Measurements from ENCODE around the gene SQSTM1. TPM values are rescaled to one million over a fixed set of nuclear protein-coding genes. Genes with fewer than 3 reads are reported as not detected.
A peak's percentile ranks its signal among the peaks of the same experiment; 100 is the strongest.

SQSTM1 gene
- total and polyA plus RNA-seq, 9 of the 15 experiments (the other 6 are each of a cell fraction or from before 2014, with no cell fraction given), result 5.6 to 148 (median 64.0) TPM

- TF ChIP-seq ASH1L (IDR thresholded peaks at IDR 0.05; ENCODE audit: borderline replicate concordance, low read depth, partially characterized antibody), result no peak
- TF ChIP-seq HDAC2 (IDR thresholded peaks at IDR 0.05), result peak; percentile 18; the same call in 1 of the 2 replicates
- TF ChIP-seq GABPA (tag; conservative IDR thresholded peaks at IDR 0.05; ENCODE audit: low read depth), result 0 out of 2 replicates have a peak, but pooled peaks have one; percentile 6
- TF ChIP-seq, protein P1, sequence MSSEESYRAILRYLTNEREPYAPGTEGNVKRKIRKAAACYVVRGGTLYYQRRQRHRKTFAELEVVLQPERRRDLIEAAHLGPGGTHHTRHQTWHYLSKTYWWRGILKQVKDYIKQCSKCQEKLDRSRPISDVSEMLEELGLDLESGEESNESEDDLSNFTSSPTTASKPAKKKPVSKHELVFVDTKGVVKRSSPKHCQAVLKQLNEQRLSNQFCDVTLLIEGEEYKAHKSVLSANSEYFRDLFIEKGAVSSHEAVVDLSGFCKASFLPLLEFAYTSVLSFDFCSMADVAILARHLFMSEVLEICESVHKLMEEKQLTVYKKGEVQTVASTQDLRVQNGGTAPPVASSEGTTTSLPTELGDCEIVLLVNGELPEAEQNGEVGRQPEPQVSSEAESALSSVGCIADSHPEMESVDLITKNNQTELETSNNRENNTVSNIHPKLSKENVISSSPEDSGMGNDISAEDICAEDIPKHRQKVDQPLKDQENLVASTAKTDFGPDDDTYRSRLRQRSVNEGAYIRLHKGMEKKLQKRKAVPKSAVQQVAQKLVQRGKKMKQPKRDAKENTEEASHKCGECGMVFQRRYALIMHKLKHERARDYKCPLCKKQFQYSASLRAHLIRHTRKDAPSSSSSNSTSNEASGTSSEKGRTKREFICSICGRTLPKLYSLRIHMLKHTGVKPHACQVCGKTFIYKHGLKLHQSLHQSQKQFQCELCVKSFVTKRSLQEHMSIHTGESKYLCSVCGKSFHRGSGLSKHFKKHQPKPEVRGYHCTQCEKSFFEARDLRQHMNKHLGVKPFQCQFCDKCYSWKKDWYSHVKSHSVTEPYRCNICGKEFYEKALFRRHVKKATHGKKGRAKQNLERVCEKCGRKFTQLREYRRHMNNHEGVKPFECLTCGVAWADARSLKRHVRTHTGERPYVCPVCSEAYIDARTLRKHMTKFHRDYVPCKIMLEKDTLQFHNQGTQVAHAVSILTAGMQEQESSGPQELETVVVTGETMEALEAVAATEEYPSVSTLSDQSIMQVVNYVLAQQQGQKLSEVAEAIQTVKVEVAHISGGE (CRISPR knock-in tag; IDR thresholded peaks at IDR 0.05), result peak in 1 of 3 experiments; percentile 58; a peak in 1 of 6 replicates
- TF ChIP-seq NR2F6 (CRISPR knock-in tag; IDR thresholded peaks at IDR 0.05), result peak; percentile 87; the same call in 1 of the 2 replicates
- TF ChIP-seq, protein P2, sequence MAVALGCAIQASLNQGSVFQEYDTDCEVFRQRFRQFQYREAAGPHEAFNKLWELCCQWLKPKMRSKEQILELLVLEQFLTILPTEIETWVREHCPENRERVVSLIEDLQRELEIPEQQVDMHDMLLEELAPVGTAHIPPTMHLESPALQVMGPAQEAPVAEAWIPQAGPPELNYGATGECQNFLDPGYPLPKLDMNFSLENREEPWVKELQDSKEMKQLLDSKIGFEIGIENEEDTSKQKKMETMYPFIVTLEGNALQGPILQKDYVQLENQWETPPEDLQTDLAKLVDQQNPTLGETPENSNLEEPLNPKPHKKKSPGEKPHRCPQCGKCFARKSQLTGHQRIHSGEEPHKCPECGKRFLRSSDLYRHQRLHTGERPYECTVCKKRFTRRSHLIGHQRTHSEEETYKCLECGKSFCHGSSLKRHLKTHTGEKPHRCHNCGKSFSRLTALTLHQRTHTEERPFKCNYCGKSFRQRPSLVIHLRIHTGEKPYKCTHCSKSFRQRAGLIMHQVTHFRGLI (CRISPR knock-in tag; IDR thresholded peaks at IDR 0.05), result peak; percentile 89
- TF ChIP-seq, protein P3, sequence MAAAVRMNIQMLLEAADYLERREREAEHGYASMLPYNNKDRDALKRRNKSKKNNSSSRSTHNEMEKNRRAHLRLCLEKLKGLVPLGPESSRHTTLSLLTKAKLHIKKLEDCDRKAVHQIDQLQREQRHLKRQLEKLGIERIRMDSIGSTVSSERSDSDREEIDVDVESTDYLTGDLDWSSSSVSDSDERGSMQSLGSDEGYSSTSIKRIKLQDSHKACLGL (CRISPR knock-in tag; IDR thresholded peaks at IDR 0.05; ENCODE audit: borderline replicate concordance, poor library complexity, severe bottlenecking), result peak; percentile 88
- 0 out of 2 replicates have a peak, but pooled peaks have one; percentile 7 for TF ChIP-seq LEF1 (IDR thresholded peaks at IDR 0.05)
- TF ChIP-seq C11orf30 (IDR thresholded peaks at IDR 0.05; ENCODE audit: low read depth), result peak; percentile 89
- no peak for TF ChIP-seq TCF7L2 (IDR thresholded peaks at IDR 0.05; ENCODE audit: low read depth, low read length)
- TF ChIP-seq ZC3H8 (IDR thresholded peaks at IDR 0.05), result no peak
- no peak for TF ChIP-seq ZZZ3 (IDR thresholded peaks at IDR 0.05)
- TF ChIP-seq ZFP36 (IDR thresholded peaks at IDR 0.05; ENCODE audit: low read depth, low read length, partially characterized antibody), result no peak
- TF ChIP-seq ZNF239 (CRISPR knock-in tag; IDR thresholded peaks at IDR 0.05), result peak; percentile 80
- peak; percentile 24; the same call in 1 of the 2 replicates for TF ChIP-seq MAFF (IDR thresholded peaks at IDR 0.05; ENCODE audit: low read length)
- TF ChIP-seq RNF2 (IDR thresholded peaks at IDR 0.05), result 0 out of 2 replicates have a peak, but pooled peaks have one; percentile 63
- peak; percentile 57; the same call in 1 of the 2 replicates for TF ChIP-seq MYNN (IDR thresholded peaks at IDR 0.05)
- no peak for TF ChIP-seq MYNN (CRISPR knock-in tag; IDR thresholded peaks at IDR 0.05)
- peak; percentile 74; the same call in 1 of the 2 replicates for TF ChIP-seq ZNF140 (CRISPR knock-in tag; IDR thresholded peaks at IDR 0.05)
- TF ChIP-seq MAX (CRISPR knock-in tag; IDR thresholded peaks at IDR 0.05), result peak; percentile 95
- TF ChIP-seq ETV6 (IDR thresholded peaks at IDR 0.05; ENCODE audit: borderline replicate concordance in 1 of 2, low read depth in 2 of 2, low read length in 1 of 2), result no peak
- no peak for TF ChIP-seq ETV6 (CRISPR knock-in tag; IDR thresholded peaks at IDR 0.05; ENCODE audit: borderline replicate concordance)
- TF ChIP-seq TCFL5 (CRISPR knock-in tag; conservative IDR thresholded peaks at IDR 0.05), result peak; percentile 48
- no peak for TF ChIP-seq ARID2 (IDR thresholded peaks at IDR 0.05)
Measured at GRCh38 chr5:179819296-179820126, 1.2 kb upstream of the SQSTM1 start (continued).

Measured in K562 (cell line).